Measurements from ENCODE around the gene FOXI3.
"Not testable (repeated sequence)": the region's sequence is repeated elsewhere in the genome, so short reads cannot be mapped to it uniquely, and the experiment has no call there.

The FOXI3 gene

DNA sequence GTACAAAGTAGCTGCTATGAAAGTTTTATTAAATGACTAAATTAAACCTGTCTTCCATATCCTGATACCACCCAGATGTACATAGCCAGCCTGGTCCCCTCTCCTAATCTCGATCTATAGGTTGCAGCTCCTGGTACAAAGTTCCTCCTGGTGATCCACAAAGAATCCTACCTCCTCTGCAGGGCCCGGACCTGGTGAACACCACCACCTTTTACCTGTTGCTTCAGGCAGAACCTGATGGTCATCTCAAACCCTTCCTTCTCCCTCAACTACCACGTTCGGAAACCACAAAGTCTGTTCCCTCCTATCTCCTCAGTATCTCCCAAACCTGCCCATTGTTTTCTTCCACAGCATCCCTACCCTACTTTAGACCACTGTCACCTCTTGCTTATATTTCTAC, 15.5 kb downstream of the FOXI3 start:
- DNase-seq: no peak

DNA sequence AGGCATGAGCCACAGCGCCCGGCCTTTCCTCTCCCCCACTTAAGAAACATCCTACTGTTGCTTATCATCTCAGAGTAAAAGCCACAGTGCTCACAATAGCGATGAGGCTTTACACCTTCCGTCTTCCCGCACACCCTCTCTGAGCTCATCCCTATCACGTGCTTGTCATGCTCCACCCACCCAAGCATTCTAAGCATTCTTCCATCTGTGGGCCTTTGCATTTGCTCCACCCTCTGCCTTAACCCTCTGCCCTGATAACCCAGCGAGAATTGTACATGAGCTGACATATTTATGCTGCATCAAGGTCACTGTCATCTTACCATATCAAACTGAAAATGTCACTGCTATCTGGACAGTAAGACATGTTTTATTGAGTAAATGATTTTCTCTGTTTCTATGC, 22.6 kb downstream of the FOXI3 start:
- DNase-seq: no peak

DNA sequence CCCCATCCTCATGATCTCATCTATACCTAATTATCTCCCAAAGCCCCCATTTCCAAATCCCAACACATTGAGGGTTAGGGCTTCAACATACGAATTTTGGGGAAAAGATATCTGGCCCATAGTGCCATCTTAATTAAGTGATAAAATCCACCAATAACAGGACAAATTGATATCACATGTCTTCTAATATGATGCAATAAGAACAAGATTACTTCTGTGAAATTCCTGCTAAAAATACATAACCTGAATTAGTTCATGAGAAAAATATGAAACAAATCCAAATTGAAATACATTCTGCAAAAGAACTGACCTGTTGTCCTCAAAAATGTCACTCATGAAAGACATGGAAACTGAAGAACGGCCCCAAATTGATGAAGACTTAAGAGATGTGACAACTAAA, 28.8 kb downstream of the FOXI3 start:
- no peak for DNase-seq

DNA sequence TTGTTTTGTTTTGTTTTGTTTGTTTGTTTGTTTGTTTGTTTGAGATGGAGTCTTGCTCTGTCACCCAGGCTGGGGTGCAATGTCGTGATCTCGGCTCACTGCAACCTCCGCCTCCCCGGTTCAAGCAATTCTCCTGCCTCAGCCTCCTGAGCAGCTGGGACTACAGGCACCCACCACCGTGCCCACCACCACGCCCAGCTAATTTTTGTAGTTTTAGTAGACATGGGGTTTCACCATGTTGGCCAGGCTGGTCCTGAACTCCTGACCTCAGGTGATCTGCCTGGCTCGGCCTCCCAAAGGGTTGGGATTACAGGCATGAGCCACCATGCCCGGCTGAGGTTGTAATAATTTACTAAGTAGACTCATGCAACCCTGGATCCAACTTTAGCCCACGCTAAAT, 33.4 kb downstream of the FOXI3 start:
- not testable (repeated sequence) for DNase-seq

DNA sequence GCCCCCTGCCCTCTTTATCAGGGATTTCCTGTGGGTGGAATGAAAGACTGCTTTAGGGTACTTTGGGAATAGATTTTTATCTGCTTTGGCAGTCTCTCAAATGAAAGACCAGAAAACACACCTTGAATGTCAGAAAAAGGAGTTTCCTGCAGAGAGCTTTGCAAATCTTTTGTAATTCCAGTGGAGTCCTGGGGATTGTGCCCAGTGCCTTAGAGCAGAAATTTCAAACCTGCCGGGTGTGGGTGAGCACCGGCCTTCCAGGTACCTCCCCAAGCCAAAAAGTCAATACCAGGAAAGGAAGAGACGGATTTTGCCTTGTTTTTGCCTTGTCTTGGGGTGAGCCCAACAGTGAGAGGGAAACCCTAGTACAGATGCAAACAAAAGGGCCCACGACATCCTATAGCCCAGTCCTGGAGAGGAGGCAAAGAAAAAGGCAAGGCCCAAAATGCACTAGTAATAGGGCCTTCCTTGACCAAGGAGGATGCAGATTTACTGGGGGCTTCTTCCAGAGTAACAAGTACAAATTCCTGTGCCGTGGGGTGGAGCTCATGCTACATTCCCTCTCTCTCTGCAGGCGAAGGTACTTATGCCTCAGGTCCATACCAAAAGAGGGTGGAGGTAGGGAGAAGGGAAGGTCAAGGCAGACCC, 36.4 kb downstream of the FOXI3 start:
- DNase-seq: no peak

DNA sequence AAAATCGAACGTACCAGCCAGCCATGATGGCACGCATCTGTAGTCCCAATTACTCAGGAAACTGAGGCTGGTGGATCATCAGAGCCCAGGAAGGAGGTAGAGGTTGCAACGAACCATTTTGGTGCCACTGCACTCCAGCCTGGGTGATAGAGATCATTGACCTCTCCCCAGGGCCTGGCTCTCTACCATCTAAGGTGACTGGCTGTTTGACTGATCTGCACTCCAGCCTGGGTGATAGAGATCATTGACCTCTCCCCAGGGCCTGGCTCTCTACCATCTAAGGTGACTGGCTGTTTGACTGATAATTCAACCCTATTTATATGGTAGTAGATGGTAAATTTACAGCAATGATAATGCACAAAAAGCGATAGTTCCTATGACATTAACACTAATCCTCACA, 43.6 kb downstream of the FOXI3 start:
- DNase-seq: not testable (repeated sequence)

DNA sequence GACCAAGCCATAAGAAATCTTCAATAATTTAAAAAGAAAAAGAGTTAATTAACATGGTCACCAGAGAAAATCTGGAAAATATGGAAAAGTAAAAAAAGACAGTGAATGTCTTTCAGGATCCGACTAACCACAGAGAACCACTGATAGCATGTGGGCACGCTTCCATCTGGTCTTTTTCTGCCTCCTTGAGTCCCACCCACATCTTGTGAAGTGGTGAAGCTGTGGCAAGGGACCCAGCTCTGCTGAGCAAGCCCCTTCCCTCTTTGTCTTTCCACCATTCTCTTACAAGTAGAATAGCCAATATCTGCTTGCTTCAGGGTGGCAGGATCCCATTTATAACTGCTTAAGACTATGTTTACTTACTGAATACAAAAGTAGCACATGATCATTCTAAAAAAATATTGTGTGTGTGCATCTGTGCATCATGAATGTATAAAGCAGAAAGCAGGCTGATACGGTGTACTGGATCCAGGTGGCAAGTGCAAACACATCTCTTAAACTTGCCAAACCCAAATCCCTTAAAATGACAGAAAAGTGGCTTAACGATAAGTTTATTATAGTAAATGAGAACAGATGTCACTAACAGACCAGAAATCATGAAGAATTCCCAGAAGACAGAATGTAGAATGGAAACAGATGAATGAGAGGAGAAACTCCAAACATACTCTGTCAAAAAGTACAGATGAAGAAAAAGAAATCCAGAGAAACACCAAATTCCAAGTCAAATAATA, 52.3 kb downstream of the FOXI3 start:
- no peak for DNase-seq

DNA sequence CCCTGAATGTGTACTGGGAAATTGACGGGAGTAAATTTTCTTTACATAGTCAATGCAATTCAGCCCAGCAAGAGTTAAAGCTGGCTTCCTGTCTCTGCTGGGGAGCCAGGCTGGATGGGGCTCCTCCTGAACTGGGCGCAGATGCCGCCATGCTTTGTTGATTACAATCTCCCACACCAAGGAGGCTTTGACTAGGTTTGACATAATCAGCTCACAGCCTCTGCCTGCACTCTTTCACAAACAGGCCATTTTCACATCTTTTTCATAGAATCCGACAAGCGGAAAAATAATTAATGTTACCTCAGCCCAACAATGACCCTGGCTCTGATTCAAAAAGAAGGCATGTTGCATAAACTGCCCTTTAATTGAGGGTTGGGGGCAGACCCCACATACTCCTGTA, 54.3 kb downstream of the FOXI3 start:
- DNase-seq: no peak
